RWPE2 (cell line): ENCODE results near the gene XAB2.

Source experiments
- ATAC-seq: fragments of 200-7000 bp; cut with Tn5 transposase; 3 replicates; pipeline ENCODE4 v1.9.1; 2021; ENCODE audit warnings: low read depth
- DNase-seq: peaks from one replicate; pipeline ENCODE4 v3.0.0-alpha.2; 2020; ENCODE audit warnings: low spot score
- H3K27ac ChIP-seq: fragments of 450-650 bp; 2 replicates; pipeline ENCODE4 v1.5.1; 2017; ENCODE audit warnings: mild to moderate bottlenecking; ENCODE audit not compliant: poor library complexity, severe bottlenecking
- H3K27me3 ChIP-seq: fragments of 250-450 bp; sonication (Bioruptor Pico); 2 replicates; pipeline ENCODE4 v1.5.1; 2021; ENCODE audit warnings: mild to moderate bottlenecking, moderate library complexity; ENCODE audit not compliant: insufficient read depth, poor library complexity, severe bottlenecking
- H3K36me3 ChIP-seq: fragments of 250-450 bp; sonication (Bioruptor Pico); 2 replicates; pipeline ENCODE4 v1.5.1; 2020; ENCODE audit warnings: low read depth, mild to moderate bottlenecking, moderate library complexity
- H3K4me1 ChIP-seq: fragments of 250-450 bp; sonication (Bioruptor Pico); 2 replicates; pipeline ENCODE4 v1.5.1; 2021; ENCODE audit warnings: mild to moderate bottlenecking, moderate library complexity; ENCODE audit not compliant: insufficient read depth, poor library complexity, severe bottlenecking
- H3K4me3 ChIP-seq: fragments of 250-450 bp; sonication (Bioruptor Pico); 2 replicates; pipeline ENCODE4 v1.5.1; 2021; ENCODE audit warnings: mild to moderate bottlenecking, moderate library complexity; ENCODE audit not compliant: severe bottlenecking
- H3K9me3 ChIP-seq: fragments of 250-450 bp; sonication (Bioruptor Pico); 2 replicates; pipeline ENCODE4 v1.5.1; 2021; ENCODE audit warnings: mild to moderate bottlenecking, moderate library complexity; ENCODE audit not compliant: severe bottlenecking
- CTCF ChIP-seq: fragments of 450-650 bp; IDR thresholded peaks from one replicate; pipeline ENCODE4 v1.5.1; 2017; ENCODE audit warnings: mild to moderate bottlenecking, moderate library complexity; ENCODE audit not compliant: poor library complexity, severe bottlenecking

Gene XAB2

GRCh38 chr19:7669641-7670040 is 40.3 kb upstream of the XAB2 start:
- H3K27me3 ChIP-seq: peaks cover 7% of the 10 kb centered on the region

GRCh38 chr19:7668842-7669241 is 39.5 kb upstream of the XAB2 start, which contains the start of gene RETN:
RETN (plus strand) TSS chr19:7669049; CDS start chr19:7669327, 278 bp downstream.
- no peaks in the 10 kb centered on the region for H3K9me3 ChIP-seq
- no peak within 1 kb of the TSS for H3K27ac ChIP-seq
- no peaks in the 10 kb centered on the region for H3K36me3 ChIP-seq
- H3K27me3 ChIP-seq: peaks cover 7% of the 10 kb centered on the region
- DNase-seq (no peak), ATAC-seq (no peak)
- H3K4me1 ChIP-seq: no peaks in the 10 kb centered on the region
- no peak for TF ChIP-seq CTCF
- no peak within 1 kb of the TSS for H3K4me3 ChIP-seq

More at GRCh38 chr19:7669641-7670040, 40.3 kb upstream of the XAB2 start:
- H3K4me1 ChIP-seq: no peaks in the 10 kb centered on the region
- H3K4me3 ChIP-seq: no peak overlapping the region
- H3K27ac ChIP-seq: no peak overlapping the region
- no peak for DNase-seq
- no peak for ATAC-seq
- no peaks in the 10 kb centered on the region for H3K9me3 ChIP-seq
- no peaks in the 10 kb centered on the region for H3K36me3 ChIP-seq
- TF ChIP-seq CTCF: no peak

GRCh38 chr19:7665076-7665475 is 35.7 kb upstream of the XAB2 start:
- Histone ChIP-seq H3K27ac (no peak overlapping the region), H3K36me3 (no peaks in the 10 kb centered on the region), H3K4me1 (no peaks in the 10 kb centered on the region), H3K4me3 (no peak overlapping the region), H3K27me3 (no peaks in the 10 kb centered on the region), H3K9me3 (no peaks in the 10 kb centered on the region)
- no peak for DNase-seq
- no peak for TF ChIP-seq CTCF
- ATAC-seq: no peak

GRCh38 chr19:7663706-7664105 is 34.4 kb upstream of the XAB2 start:
- H3K4me1 ChIP-seq: no peaks in the 10 kb centered on the region
- H3K4me3 ChIP-seq: no peak overlapping the region
- H3K27ac ChIP-seq: no peak overlapping the region
- TF ChIP-seq CTCF: no peak
- H3K9me3 ChIP-seq: no peaks in the 10 kb centered on the region
- ATAC-seq (no peak), DNase-seq (no peak)
- no peaks in the 10 kb centered on the region for H3K27me3 ChIP-seq
- no peaks in the 10 kb centered on the region for H3K36me3 ChIP-seq

- Histone ChIP-seq H3K27me3 (no peaks in the 10 kb centered on the region), H3K9me3 (no peaks in the 10 kb centered on the region), H3K27ac (no peak overlapping the region), H3K36me3 (no peaks in the 10 kb centered on the region), H3K4me1 (no peaks in the 10 kb centered on the region), H3K4me3 (no peak overlapping the region)
- DNase-seq (no peak), ATAC-seq (no peak)
- no peak for TF ChIP-seq CTCF
Observed at GRCh38 chr19:7662657-7663056, 33.3 kb upstream of the XAB2 start.
